Measurements from ENCODE around the gene KPTN. TPM values are rescaled to one million over a fixed set of nuclear protein-coding genes. Genes with fewer than 3 reads are reported as not detected.

KPTN gene
- polyA plus RNA-seq, 4 donors: 10.4 to 15.8 (median 12.8) TPM

- no peak for DNase-seq (ENCODE audit: low read depth in 4 of 4, low spot score in 2 of 4)
Measured at GRCh38 chr19:47509170-47509847, 25.3 kb upstream of the KPTN start.

GRCh38 chr19:47508721-47509120, 24.7 kb upstream of the KPTN start:
- no peak for DNase-seq (ENCODE audit: low read depth in 4 of 4, low spot score in 2 of 4)

- DNase-seq (ENCODE audit: low read depth in 4 of 4, low spot score in 2 of 4): no peak
Measured at GRCh38 chr19:47507924-47508553, 24.0 kb upstream of the KPTN start.

- no peak for DNase-seq (ENCODE audit: low read depth in 4 of 4, low spot score in 2 of 4)
Measured at GRCh38 chr19:47507012-47507411, 23.0 kb upstream of the KPTN start.

- no peak for DNase-seq (ENCODE audit: low read depth in 4 of 4, low spot score in 2 of 4)
Measured at GRCh38 chr19:47506459-47506858, 22.4 kb upstream of the KPTN start.

- DNase-seq (ENCODE audit: low read depth in 4 of 4, low spot score in 2 of 4): no peak
Measured at GRCh38 chr19:47505506-47505905, 21.5 kb upstream of the KPTN start.

- no peak for DNase-seq (ENCODE audit: low read depth in 4 of 4, low spot score in 2 of 4)
Measured at GRCh38 chr19:47503826-47504150, 19.8 kb upstream of the KPTN start.

GRCh38 chr19:47503130-47503825, 19.3 kb upstream of the KPTN start:
- no peak for DNase-seq (ENCODE audit: low read depth in 4 of 4, low spot score in 2 of 4)

- DNase-seq (ENCODE audit: low read depth in 4 of 4, low spot score in 2 of 4): no peak
Measured at GRCh38 chr19:47499863-47500830, 16.1 kb upstream of the KPTN start.

GRCh38 chr19:47499371-47499770, 15.4 kb upstream of the KPTN start:
- DNase-seq (ENCODE audit: low read depth in 4 of 4, low spot score in 2 of 4): no peak

GRCh38 chr19:47498561-47498960, 14.5 kb upstream of the KPTN start:
- no peak for DNase-seq (ENCODE audit: low read depth in 4 of 4, low spot score in 2 of 4)

- DNase-seq (ENCODE audit: low read depth in 4 of 4, low spot score in 2 of 4): no peak
Measured at GRCh38 chr19:47497821-47498520, 14.0 kb upstream of the KPTN start.

GRCh38 chr19:47497050-47497766, 13.2 kb upstream of the KPTN start:
- no peak for DNase-seq (ENCODE audit: low read depth in 4 of 4, low spot score in 2 of 4)

GRCh38 chr19:47495478-47496372, 11.7 kb upstream of the KPTN start:
- DNase-seq (ENCODE audit: low read depth in 4 of 4, low spot score in 2 of 4): no peak

- DNase-seq (ENCODE audit: low read depth in 4 of 4, low spot score in 2 of 4): no peak
Measured at GRCh38 chr19:47494729-47495128, 10.7 kb upstream of the KPTN start.

- DNase-seq (ENCODE audit: low read depth in 4 of 4, low spot score in 2 of 4): no peak
Measured at GRCh38 chr19:47494211-47494547, 10.2 kb upstream of the KPTN start.

GRCh38 chr19:47493378-47494210, 9.6 kb upstream of the KPTN start:
- DNase-seq (ENCODE audit: low read depth in 4 of 4, low spot score in 2 of 4): no peak
